ENCODE results near the gene CTNNA3. TPM values are rescaled to one million over a fixed set of nuclear protein-coding genes. Genes with fewer than 3 reads are reported as not detected.

CTNNA3 gene
- total RNA-seq, 2 donors from 2014 or later, result 1.6 TPM; not detected in 1

DNA sequence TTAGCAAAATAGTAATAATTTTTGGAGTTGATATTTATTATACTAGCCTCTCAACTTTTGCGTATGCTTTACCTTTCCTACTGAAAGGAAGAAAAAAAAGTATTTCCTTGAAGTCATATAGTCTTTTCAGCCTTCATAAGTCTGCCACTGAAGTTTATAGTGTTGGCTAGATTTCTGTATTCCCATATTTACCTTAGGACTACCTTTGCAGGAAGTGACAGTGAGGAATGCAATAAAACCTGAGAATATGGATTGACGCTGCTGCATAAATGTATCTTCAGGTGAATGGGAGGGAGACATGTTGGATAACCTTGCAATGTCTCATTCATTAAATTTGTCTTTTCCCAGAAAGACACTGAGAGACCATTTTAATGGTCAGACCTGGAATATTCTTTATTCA, 776.7 kb downstream of the CTNNA3 start:
- H3K27me3 Mint-ChIP-seq, result no peaks in the 10 kb centered on the region
- DNase-seq, result no peak
- H3K4me3 Mint-ChIP-seq, result no peak overlapping the region
- H3K27ac Mint-ChIP-seq, result no peak overlapping the region
- H3K4me1 Mint-ChIP-seq, result peaks cover 2% of the 10 kb centered on the region
- no peaks in the 10 kb centered on the region for H3K36me3 Mint-ChIP-seq (ENCODE audit: low read depth)
- H3K9me3 ChIP-seq (ENCODE audit: control insufficient read depth, low read length, poor library complexity, severe bottlenecking), result no peaks in the 10 kb centered on the region
- ATAC-seq, result no peak

DNA sequence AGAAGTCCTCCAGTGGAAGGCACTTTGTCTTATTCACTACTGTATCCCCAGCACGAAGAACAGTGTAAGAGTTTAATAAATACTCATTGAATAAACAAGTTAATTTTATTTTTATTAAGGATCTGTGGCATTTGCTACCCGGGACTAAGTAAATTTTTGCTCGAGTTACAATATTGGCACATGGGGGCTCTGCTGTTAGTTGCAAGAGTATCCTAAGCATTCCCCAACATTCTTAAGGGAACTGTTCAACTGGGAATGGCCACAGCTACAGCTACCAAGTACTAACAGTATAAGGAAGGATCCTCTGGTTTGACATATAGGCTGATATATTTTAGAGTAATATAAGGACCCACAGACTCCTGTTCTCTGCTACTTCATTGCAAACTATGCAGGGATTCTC, 778.9 kb downstream of the CTNNA3 start:
- Mint-ChIP-seq H3K4me1 (no peaks in the 10 kb centered on the region), H3K27me3 (no peaks in the 10 kb centered on the region), H3K27ac (no peak overlapping the region), H3K4me3 (no peak overlapping the region), H3K36me3 (ENCODE audit: low read depth) (no peaks in the 10 kb centered on the region)
- DNase-seq, result no peak
- no peak for ATAC-seq
- H3K9me3 ChIP-seq (ENCODE audit: control insufficient read depth, low read length, poor library complexity, severe bottlenecking), result no peaks in the 10 kb centered on the region

DNA sequence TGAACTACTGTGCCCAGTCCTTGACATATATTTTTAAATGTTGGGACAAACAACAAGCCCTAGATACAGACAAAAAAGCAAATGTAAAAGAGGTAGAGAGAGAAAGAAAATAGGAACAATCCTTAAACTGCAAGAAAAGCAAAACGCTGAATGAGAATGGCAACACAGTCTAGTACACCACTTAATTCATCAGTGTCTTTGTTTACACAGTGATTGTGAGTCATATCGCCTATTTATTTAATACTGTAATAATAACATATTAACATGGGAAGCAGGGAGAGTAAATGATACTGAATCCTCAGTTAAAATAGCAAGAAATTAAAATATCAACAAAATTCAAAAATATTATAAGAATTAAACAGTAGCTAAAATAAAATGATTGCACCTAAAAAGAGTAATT, 780.0 kb downstream of the CTNNA3 start:
- no peaks in the 10 kb centered on the region for H3K36me3 Mint-ChIP-seq (ENCODE audit: low read depth)
- DNase-seq (no peak), ATAC-seq (no peak)
- H3K9me3 ChIP-seq (ENCODE audit: control insufficient read depth, low read length, poor library complexity, severe bottlenecking), result no peaks in the 10 kb centered on the region
- no peaks in the 10 kb centered on the region for H3K4me1 Mint-ChIP-seq
- no peak overlapping the region for H3K27ac Mint-ChIP-seq
- no peaks in the 10 kb centered on the region for H3K27me3 Mint-ChIP-seq
- no peak overlapping the region for H3K4me3 Mint-ChIP-seq

DNA sequence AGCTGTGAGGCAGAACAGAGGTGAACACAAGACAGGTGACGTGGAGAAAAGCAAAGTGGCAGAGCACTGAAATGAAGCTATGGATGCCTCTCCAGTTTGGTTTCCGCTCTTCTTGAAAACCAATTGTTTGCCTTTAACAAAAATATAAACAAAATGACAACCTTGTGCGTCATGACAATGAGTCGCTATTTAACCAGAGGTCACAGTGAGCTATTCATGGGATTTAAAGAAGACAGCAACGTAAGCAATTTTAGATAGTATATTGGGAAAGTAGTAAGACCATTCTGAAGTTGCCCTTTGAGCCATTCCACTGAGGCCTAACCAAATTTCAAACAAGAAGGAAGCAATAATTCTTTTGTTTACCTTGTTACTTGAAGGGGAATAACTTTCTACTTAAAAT, 785.3 kb downstream of the CTNNA3 start:
- no peak for ATAC-seq
- Mint-ChIP-seq H3K4me1 (no peaks in the 10 kb centered on the region), H3K27ac (no peak overlapping the region), H3K36me3 (ENCODE audit: low read depth) (no peaks in the 10 kb centered on the region), H3K27me3 (no peaks in the 10 kb centered on the region), H3K4me3 (no peak overlapping the region)
- no peaks in the 10 kb centered on the region for H3K9me3 ChIP-seq (ENCODE audit: control insufficient read depth, low read length, poor library complexity, severe bottlenecking)
- DNase-seq, result no peak

DNA sequence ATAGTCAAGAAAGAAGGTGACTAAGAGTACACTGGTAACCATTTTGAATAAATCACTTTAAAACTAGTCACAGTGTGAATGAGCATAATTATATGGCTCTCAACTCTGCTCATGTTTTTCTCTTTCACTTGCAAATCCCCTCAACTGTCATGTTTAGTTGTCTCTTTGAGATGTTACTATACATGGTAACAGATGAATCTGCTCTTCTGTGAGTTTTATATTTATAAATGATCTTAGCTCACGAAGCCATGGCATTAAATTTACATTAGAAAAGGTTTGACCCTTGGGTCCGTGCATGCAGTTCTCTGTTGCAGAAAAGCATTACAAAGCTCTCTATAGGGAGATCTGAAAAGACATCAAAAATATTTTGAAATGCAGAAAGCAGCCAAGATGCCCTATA, 803.1 kb downstream of the CTNNA3 start:
- Mint-ChIP-seq H3K4me3 (no peak overlapping the region), H3K4me1 (no peaks in the 10 kb centered on the region), H3K27ac (no peak overlapping the region), H3K36me3 (ENCODE audit: low read depth) (no peaks in the 10 kb centered on the region), H3K27me3 (no peaks in the 10 kb centered on the region)
- ATAC-seq (no peak), DNase-seq (no peak)
- no peaks in the 10 kb centered on the region for H3K9me3 ChIP-seq (ENCODE audit: control insufficient read depth, low read length, poor library complexity, severe bottlenecking)

DNA sequence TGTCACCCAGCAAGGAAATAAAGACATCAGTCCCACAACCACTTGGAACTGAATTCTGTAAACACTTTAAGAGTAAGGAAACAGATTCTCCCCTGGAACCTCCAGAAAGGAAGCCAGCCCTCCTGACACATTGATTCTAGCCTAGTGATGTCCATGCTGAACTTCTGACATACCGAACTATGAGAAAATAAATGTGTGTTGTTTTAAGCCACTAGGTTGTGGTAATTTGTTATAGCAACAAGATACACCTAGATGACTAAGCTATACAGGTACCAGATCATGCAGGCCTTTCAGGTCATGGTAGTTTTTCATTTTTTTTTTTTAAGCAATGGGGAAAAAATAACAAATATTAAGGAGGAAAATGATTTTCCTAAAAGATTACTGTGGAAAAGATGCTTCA, 807.8 kb downstream of the CTNNA3 start:
- no peak for DNase-seq
- Mint-ChIP-seq H3K36me3 (ENCODE audit: low read depth) (no peaks in the 10 kb centered on the region), H3K4me1 (no peaks in the 10 kb centered on the region)

DNA sequence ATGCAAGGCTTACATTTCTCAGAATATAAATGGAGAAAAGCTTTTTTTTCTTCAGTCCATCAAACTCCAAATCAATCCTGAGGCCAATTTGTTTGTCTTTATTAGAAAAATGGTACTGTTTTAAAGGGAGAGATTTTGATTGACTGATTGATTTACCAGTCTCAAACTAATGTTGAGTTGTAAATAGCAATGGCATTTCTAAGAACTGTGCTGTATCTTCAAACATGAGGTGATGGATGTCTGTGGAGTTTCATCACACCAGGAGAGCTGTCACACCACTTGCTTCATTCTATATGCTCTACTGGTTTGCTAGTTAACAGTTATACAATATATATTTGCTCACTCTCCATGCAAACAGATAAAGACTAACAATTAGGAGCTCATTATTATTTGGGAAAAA, 809.1 kb downstream of the CTNNA3 start:
- H3K9me3 ChIP-seq (ENCODE audit: control insufficient read depth, low read length, poor library complexity, severe bottlenecking), result no peaks in the 10 kb centered on the region
- H3K4me3 Mint-ChIP-seq, result no peak overlapping the region

More for the DNA sequence above, 807.8 kb downstream of the CTNNA3 start:
- no peak overlapping the region for H3K4me3 Mint-ChIP-seq
- no peaks in the 10 kb centered on the region for H3K9me3 ChIP-seq (ENCODE audit: control insufficient read depth, low read length, poor library complexity, severe bottlenecking)
- no peak for ATAC-seq
- H3K27me3 Mint-ChIP-seq, result no peaks in the 10 kb centered on the region
- H3K27ac Mint-ChIP-seq, result no peak overlapping the region

DNA sequence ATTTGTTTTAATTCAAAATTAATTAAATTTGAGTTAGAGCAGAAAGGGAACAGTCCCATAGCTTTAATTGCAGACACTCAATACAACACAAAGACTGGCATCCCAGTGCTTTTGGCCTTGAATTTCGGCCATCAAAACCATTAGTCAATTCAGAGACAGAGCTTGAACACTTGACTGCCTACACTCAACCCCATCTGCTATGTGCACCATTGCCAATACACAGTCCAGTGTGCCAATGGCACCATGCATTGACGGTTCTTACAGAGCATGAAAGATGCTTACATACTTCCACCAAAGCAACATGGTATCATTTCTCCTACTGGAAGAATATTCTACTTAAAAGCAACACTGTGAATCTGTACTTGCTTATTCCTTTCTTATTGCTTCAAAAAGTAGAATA, 813.7 kb downstream of the CTNNA3 start:
- Mint-ChIP-seq H3K27me3 (no peaks in the 10 kb centered on the region), H3K4me1 (no peaks in the 10 kb centered on the region), H3K27ac (no peak overlapping the region), H3K36me3 (ENCODE audit: low read depth) (no peaks in the 10 kb centered on the region), H3K4me3 (no peak overlapping the region)
- H3K9me3 ChIP-seq (ENCODE audit: control insufficient read depth, low read length, poor library complexity, severe bottlenecking), result no peaks in the 10 kb centered on the region
- no peak for DNase-seq
- no peak for ATAC-seq

More for the DNA sequence above, 809.1 kb downstream of the CTNNA3 start:
- DNase-seq, result no peak
- no peaks in the 10 kb centered on the region for H3K36me3 Mint-ChIP-seq (ENCODE audit: low read depth)
- H3K27me3 Mint-ChIP-seq, result no peaks in the 10 kb centered on the region
- ATAC-seq, result no peak
- no peaks in the 10 kb centered on the region for H3K4me1 Mint-ChIP-seq
- no peak overlapping the region for H3K27ac Mint-ChIP-seq

DNA sequence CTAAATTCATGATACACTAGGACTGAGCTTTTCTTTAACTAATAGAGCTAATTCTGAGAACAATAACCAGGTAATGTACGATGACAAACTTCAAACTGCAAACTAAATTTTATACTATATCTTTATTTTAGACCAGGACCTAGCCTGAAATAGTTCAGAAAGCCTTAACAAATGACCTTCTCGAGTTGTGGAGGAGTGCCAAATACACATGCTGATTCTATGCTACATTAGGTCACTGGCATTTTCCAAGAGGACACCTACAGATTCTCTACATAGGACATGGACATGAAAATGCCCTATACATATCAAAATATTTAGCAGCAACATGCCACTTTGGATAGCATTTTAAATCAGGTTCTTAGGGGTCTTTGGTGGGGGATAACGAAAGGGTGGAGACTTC, 814.2 kb downstream of the CTNNA3 start:
- no peak overlapping the region for H3K4me3 Mint-ChIP-seq
- no peaks in the 10 kb centered on the region for H3K9me3 ChIP-seq (ENCODE audit: control insufficient read depth, low read length, poor library complexity, severe bottlenecking)
- no peaks in the 10 kb centered on the region for H3K4me1 Mint-ChIP-seq
- no peak overlapping the region for H3K27ac Mint-ChIP-seq
- H3K36me3 Mint-ChIP-seq (ENCODE audit: low read depth), result no peaks in the 10 kb centered on the region
- ATAC-seq, result no peak
- no peak for DNase-seq
- no peaks in the 10 kb centered on the region for H3K27me3 Mint-ChIP-seq

DNA sequence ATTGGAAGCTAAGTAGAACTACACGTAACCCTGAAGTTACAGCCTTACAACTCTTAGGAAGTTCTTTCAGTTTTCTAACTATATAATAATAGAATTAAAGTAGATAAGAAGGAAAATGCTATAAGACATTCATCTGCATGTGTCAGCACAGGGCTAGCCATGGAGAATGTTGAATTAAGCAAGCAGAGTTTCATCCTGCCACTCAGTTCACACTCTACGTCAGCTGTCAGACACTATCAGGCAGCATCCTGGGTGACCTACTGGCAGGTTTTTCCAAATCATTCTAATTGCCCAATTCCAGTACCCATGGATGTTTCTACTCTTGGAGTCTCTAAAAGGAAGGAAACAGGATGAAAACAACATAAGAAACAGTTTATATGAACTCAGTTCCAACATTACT, 815.2 kb downstream of the CTNNA3 start:
- Mint-ChIP-seq H3K4me1 (no peaks in the 10 kb centered on the region), H3K27me3 (no peaks in the 10 kb centered on the region), H3K36me3 (ENCODE audit: low read depth) (no peaks in the 10 kb centered on the region), H3K4me3 (no peak overlapping the region), H3K27ac (no peak overlapping the region)
- ATAC-seq (no peak), DNase-seq (no peak)
- no peaks in the 10 kb centered on the region for H3K9me3 ChIP-seq (ENCODE audit: control insufficient read depth, low read length, poor library complexity, severe bottlenecking)

DNA sequence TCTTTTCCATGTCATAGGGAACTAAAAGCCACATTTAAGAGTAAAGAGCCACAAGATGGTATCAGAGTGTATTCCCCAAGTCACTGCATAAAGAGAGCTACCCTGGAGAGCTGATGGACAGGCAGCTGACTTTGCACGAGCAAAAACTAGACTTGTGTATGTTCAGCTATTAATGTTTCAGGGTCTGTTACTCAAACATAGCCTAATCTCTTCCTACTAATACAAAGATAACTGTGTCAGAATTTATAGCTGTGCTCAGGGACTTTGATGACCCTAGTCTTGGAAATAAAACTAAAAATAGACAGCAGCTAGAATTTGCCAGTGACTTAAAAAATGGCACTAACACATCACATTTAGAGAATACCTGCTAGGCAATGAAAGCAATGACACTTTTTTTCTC, 815.7 kb downstream of the CTNNA3 start:
- H3K27me3 Mint-ChIP-seq, result no peaks in the 10 kb centered on the region
- H3K36me3 Mint-ChIP-seq (ENCODE audit: low read depth), result no peaks in the 10 kb centered on the region
- no peaks in the 10 kb centered on the region for H3K9me3 ChIP-seq (ENCODE audit: control insufficient read depth, low read length, poor library complexity, severe bottlenecking)

DNA sequence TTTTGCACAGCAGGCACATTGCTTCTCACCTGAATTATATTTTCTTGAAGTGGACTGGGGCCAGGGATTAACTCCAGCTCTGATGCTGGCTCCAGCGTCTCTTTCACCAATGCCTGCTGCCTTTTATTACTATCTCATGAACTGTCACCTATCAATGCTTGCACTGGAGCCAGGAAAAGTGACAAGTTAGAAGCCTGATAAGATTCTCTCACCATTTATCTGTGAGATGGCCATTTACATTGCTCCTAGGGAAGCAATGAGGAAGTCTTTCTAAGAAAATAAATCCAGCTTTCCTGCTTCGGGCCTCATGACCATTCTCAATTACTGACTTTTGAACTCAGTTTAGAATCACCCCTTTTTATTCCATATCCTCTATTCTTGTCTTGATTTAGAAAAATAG, 818.6 kb downstream of the CTNNA3 start:
- no peaks in the 10 kb centered on the region for H3K9me3 ChIP-seq (ENCODE audit: control insufficient read depth, low read length, poor library complexity, severe bottlenecking)
- Mint-ChIP-seq H3K4me1 (no peaks in the 10 kb centered on the region), H3K27me3 (no peaks in the 10 kb centered on the region), H3K4me3 (no peak overlapping the region), H3K27ac (no peak overlapping the region), H3K36me3 (ENCODE audit: low read depth) (no peaks in the 10 kb centered on the region)
- DNase-seq, result no peak
- no peak for ATAC-seq

More for the DNA sequence above, 815.7 kb downstream of the CTNNA3 start:
- DNase-seq (no peak), ATAC-seq (no peak)
- Mint-ChIP-seq H3K4me3 (no peak overlapping the region), H3K4me1 (no peaks in the 10 kb centered on the region), H3K27ac (no peak overlapping the region)

DNA sequence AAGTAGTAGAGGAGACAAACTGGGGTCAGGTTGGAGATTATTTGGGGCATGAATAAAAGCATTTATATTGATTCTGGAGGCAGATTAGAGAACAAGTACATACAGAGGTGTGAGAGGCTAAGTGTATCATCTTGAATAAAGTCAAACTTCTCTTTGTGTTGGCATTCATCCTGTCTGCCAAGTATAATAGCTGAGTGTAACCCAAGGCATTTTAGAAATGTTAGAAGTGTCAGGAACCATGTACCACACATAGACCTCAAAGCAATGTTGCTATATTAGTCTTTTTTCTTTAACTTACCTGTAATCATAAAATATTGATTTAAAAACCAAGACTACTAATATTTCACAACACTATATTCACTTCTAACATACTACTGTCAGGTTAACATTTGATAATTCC, 826.4 kb downstream of the CTNNA3 start:
- H3K9me3 ChIP-seq (ENCODE audit: control insufficient read depth, low read length, poor library complexity, severe bottlenecking), result no peaks in the 10 kb centered on the region
- Mint-ChIP-seq H3K4me1 (no peaks in the 10 kb centered on the region), H3K27ac (no peak overlapping the region), H3K27me3 (no peaks in the 10 kb centered on the region), H3K4me3 (no peak overlapping the region), H3K36me3 (ENCODE audit: low read depth) (no peaks in the 10 kb centered on the region)
- DNase-seq (no peak), ATAC-seq (no peak)

DNA sequence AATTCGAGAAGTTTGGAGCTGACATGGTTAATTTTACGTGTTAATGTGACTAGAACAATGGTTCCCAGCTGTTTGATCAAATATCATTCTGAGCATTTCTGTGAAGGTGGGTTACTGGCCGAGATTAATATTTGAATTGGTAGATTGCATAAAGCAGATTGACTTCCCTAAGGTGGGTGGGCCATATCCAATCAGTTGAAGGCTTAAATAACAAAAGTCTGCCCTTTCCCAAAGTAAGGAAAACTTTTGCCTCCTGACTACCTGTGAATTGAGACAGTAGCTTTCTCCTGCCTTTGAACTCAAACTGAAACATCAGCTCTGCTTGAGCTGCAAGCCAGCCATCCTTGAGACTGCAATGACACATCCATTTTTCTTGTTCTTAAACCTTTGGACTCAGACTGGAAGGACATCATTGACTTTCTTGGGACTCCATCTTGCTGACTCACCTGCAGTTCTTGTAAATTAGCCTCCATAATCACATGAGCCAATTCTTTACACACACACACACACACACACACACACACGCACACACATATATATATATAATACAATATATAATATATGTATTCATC, 833.2 kb downstream of the CTNNA3 start:
- Mint-ChIP-seq H3K4me1 (no peaks in the 10 kb centered on the region), H3K27me3 (no peaks in the 10 kb centered on the region), H3K27ac (no peak overlapping the region), H3K36me3 (ENCODE audit: low read depth) (no peaks in the 10 kb centered on the region), H3K4me3 (no peak overlapping the region)
- H3K9me3 ChIP-seq (ENCODE audit: control insufficient read depth, low read length, poor library complexity, severe bottlenecking), result no peaks in the 10 kb centered on the region
- ATAC-seq, result no peak
- no peak for DNase-seq

Measured in T-helper 17 cell (primary cell).